SK-N-SH (cell line): Measurements from ENCODE around the gene IFIT1B. TPM values are rescaled to one million over a fixed set of nuclear protein-coding genes. Genes with fewer than 3 reads are reported as not detected.

ENCODE experiments used
- CTCF ChIA-PET: fragments of 300-600, 350-600 bp; formaldehyde crosslinking; extraction: SDS; loops from one replicate; lab custom pipeline; 2021; lab: Yijun Ruan, JAX
- POLR2A ChIA-PET: fragments of 350-600 bp; sonication (Branson Sonifier 250); formaldehyde crosslinking; extraction: SDS; loops from one replicate; lab custom pipeline; 2020; ENCODE audit warnings: antibody characterized with exemption, inconsistent platforms; lab: Yijun Ruan, JAX
- DNase-seq: peaks from one replicate; pipeline ENCODE4 v3.0.0; 2012
- H2AFZ ChIP-seq: fragments of 200-600 bp; sonication (generic); 2 replicates; pipeline ENCODE4 v1.8.1; 2016; ENCODE audit warnings: antibody characterized with exemption, mild to moderate bottlenecking, low read depth
- H3F3A ChIP-seq: fragments of 200-600 bp; sonication (generic); replicated peaks from 2 replicates; pipeline ENCODE3; 2016; ENCODE audit warnings: antibody characterized with exemption, mild to moderate bottlenecking; ENCODE audit not compliant: insufficient read depth
- H3K27ac ChIP-seq, 2 experiments: fragments of 200-500 bp in 1 of 2; fragments of 200-600 bp in 1 of 2; sonication (Bioruptor generic) in 1 of 2; sonication (generic), shearing (Covaris generic) in 1 of 2; 2 replicates each; pipeline versions ENCODE4 v1.5.1 to v1.6.1; 2014 to 2016; ENCODE audit warnings: low read depth in 2 of 2, inconsistent platforms in 1 of 2, low read length in 1 of 2, mild to moderate bottlenecking in 1 of 2, mixed read lengths in 1 of 2
- H3K27me3 ChIP-seq: fragments of 200-600 bp; sonication (generic), shearing (Covaris generic); 2 replicates; pipeline ENCODE4 v1.6.1; 2016; ENCODE audit warnings: mixed run types; ENCODE audit not compliant: insufficient read depth
- H3K36me3 ChIP-seq, 2 experiments: fragments of 200-500 bp in 1 of 2; fragments of 200-600 bp in 1 of 2; sonication (Bioruptor generic) in 1 of 2; sonication (generic) in 1 of 2; replicated peaks in 1 of 2; 2 replicates each; pipeline versions ENCODE3 to v1.5.1; 2014 to 2016; ENCODE audit warnings: low read length in 1 of 2, mild to moderate bottlenecking in 1 of 2; ENCODE audit not compliant: insufficient read depth in 2 of 2, control insufficient read depth in 1 of 2
- H3K4me1 ChIP-seq, 2 experiments: fragments of 200-500 bp in 1 of 2; fragments of 200-600 bp in 1 of 2; sonication (Bioruptor generic) in 1 of 2; sonication (generic), shearing (Covaris generic) in 1 of 2; 2 replicates each; pipeline versions ENCODE4 v1.5.1 to v1.6.1; 2014 to 2016; ENCODE audit warnings: low read depth in 1 of 2, low read length in 1 of 2, mixed run types in 1 of 2; ENCODE audit not compliant: insufficient read depth in 2 of 2, control insufficient read depth in 1 of 2
- H3K4me2 ChIP-seq: fragments of 200-600 bp; sonication (generic), shearing (Covaris generic); 2 replicates; pipeline ENCODE4 v1.6.1; 2017; ENCODE audit warnings: mixed run types
- H3K4me3 ChIP-seq, 2 experiments: fragments of 200-500 bp in 1 of 2; fragments of 200-600 bp in 1 of 2; sonication (Bioruptor generic) in 1 of 2; sonication (generic), shearing (Covaris generic) in 1 of 2; 2 replicates each; pipeline versions ENCODE4 v1.5.1 to v1.8.1; 2014 to 2016; ENCODE audit warnings: low read depth in 2 of 2, inconsistent platforms in 1 of 2, low read length in 1 of 2, mild to moderate bottlenecking in 1 of 2, mixed read lengths in 1 of 2, moderate library complexity in 1 of 2
- H3K79me2 ChIP-seq: fragments of 200-600 bp; sonication (generic); 2 replicates; pipeline ENCODE4 v1.8.1; 2017; ENCODE audit warnings: mild to moderate bottlenecking; ENCODE audit not compliant: insufficient read depth
- H3K9ac ChIP-seq: fragments of 200-600 bp; sonication (generic); 2 replicates; pipeline ENCODE4 v1.6.1; 2017; ENCODE audit warnings: mixed run types
- H3K9me2 ChIP-seq: fragments of 200-600 bp; sonication (generic); 2 replicates; pipeline ENCODE4 v1.6.1; 2017; ENCODE audit warnings: mixed run types
- H3K9me3 ChIP-seq: fragments of 200-600 bp; sonication (generic); 2 replicates; pipeline ENCODE4 v1.6.1; 2017; ENCODE audit warnings: mixed run types, mild to moderate bottlenecking, moderate library complexity
- H4K20me1 ChIP-seq: fragments of 200-600 bp; sonication (generic); 2 replicates; pipeline ENCODE4 v1.6.1; 2017; ENCODE audit warnings: mild to moderate bottlenecking, mixed run types; ENCODE audit not compliant: insufficient read depth
- CHD2 ChIP-seq: fragments of 150-350 bp; IDR thresholded peaks from 2 replicates; pipeline ENCODE4 v1.6.1; 2018; ENCODE audit warnings: low read length; ENCODE audit not compliant: partially characterized antibody
- CTCF ChIP-seq: fragments of 200-600 bp; sonication (generic); IDR thresholded peaks from 2 replicates; pipeline ENCODE4 v1.6.1; 2017; ENCODE audit warnings: antibody characterized with exemption, mild to moderate bottlenecking, moderate library complexity
- EP300 ChIP-seq, 2 experiments: IDR thresholded peaks; 2 replicates each; pipeline versions ENCODE4 v1.4.0 to v1.6.1; 2012; ENCODE audit warnings: borderline replicate concordance in 1 of 2, low read depth in 1 of 2, low read length in 1 of 2
- EZH2phosphoT487 ChIP-seq: fragments of 200-600 bp; sonication (generic); IDR thresholded peaks from 2 replicates; pipeline ENCODE4 v1.6.1; 2017; ENCODE audit warnings: low read depth, mixed run types, mild to moderate bottlenecking, antibody characterized with exemption, moderate library complexity, borderline replicate concordance
- FOSL2 ChIP-seq: IDR thresholded peaks from 2 replicates; pipeline ENCODE4 v1.4.0; 2012; ENCODE audit warnings: low read depth, mild to moderate bottlenecking, moderate library complexity, borderline replicate concordance
- FOXJ3 ChIP-seq: sonication (generic); formaldehyde crosslinking; IDR thresholded peaks from 2 replicates; pipeline ENCODE4 v1.5.1; 2020; ENCODE audit warnings: mild to moderate bottlenecking, missing genetic modification reagents
- GATA2 ChIP-seq: sonication (generic); formaldehyde crosslinking; IDR thresholded peaks from 2 replicates; pipeline ENCODE4 v1.5.0; 2020; ENCODE audit warnings: mild to moderate bottlenecking, missing genetic modification reagents
- IRF3 ChIP-seq: fragments of 150-350 bp; IDR thresholded peaks from 2 replicates; pipeline ENCODE4 v1.6.1; 2016; ENCODE audit warnings: mild to moderate bottlenecking, low read depth, low read length
- JUND ChIP-seq: IDR thresholded peaks from 2 replicates; pipeline ENCODE4 v1.4.0; 2012
- MAX ChIP-seq: IDR thresholded peaks from 2 replicates; pipeline ENCODE4 v1.4.0; 2012; ENCODE audit warnings: low read depth
- MEF2A ChIP-seq: IDR thresholded peaks from 2 replicates; pipeline ENCODE4 v1.4.0; 2012; ENCODE audit warnings: low read depth, borderline replicate concordance
- NFIC ChIP-seq: IDR thresholded peaks from 2 replicates; pipeline ENCODE4 v1.4.0; 2012; ENCODE audit warnings: borderline replicate concordance
- NRF1 ChIP-seq: IDR thresholded peaks from 2 replicates; pipeline ENCODE4 v1.6.1; 2012; ENCODE audit warnings: low read depth, mild to moderate bottlenecking, low read length
- PBX3 ChIP-seq: IDR thresholded peaks from 2 replicates; pipeline ENCODE4; 2012
- RAD21 ChIP-seq: IDR thresholded peaks from 2 replicates; pipeline ENCODE4 v1.6.1; 2012; ENCODE audit warnings: mild to moderate bottlenecking, low read length
- RFX5 ChIP-seq: IDR thresholded peaks from 2 replicates; pipeline ENCODE4 v1.6.1; 2012; ENCODE audit warnings: mild to moderate bottlenecking, improper control_type of control experiment, low read length
- SIN3A ChIP-seq: IDR thresholded peaks from 2 replicates; pipeline ENCODE4 v1.6.1; 2012; ENCODE audit warnings: low read depth, mild to moderate bottlenecking, low read length, moderate library complexity, borderline replicate concordance
- SMC3 ChIP-seq: IDR thresholded peaks from 2 replicates; pipeline ENCODE4 v1.6.1; 2012; ENCODE audit warnings: low read depth, low read length, improper control_type of control experiment
- TAF1 ChIP-seq: IDR thresholded peaks from 2 replicates; pipeline ENCODE4 v1.6.1; 2012; ENCODE audit warnings: low read depth, mild to moderate bottlenecking, low read length, moderate library complexity, borderline replicate concordance
- TCF12 ChIP-seq: IDR thresholded peaks from 2 replicates; pipeline ENCODE4 v1.4.0; 2012
- USF1 ChIP-seq: IDR thresholded peaks from 2 replicates; pipeline ENCODE4 v1.4.0; 2012; ENCODE audit warnings: low read depth, borderline replicate concordance
- USF2 ChIP-seq: fragments of 150-350 bp; IDR thresholded peaks from 2 replicates; pipeline ENCODE4 v1.6.1; 2017; ENCODE audit warnings: antibody characterized with exemption, low read length, low read depth, borderline replicate concordance
- WGBS: methylation state at CpG from one replicate; pipeline ENCODE4 v1.1.6; 2017; ENCODE audit warnings: low lambda C conversion rate; 5-methylcytosine and 5-hydroxymethylcytosine counted together
- polyA plus RNA-seq, 3 experiments: library from polyadenylated mRNA; depleted of rRNA; stranded (reverse); fragments of >200 nt; gene quantifications; 2 replicates each; pipeline ENCODE4 v1.2.3, GENCODE V29; 2012

Gene IFIT1B
- polyA plus RNA-seq, 1 of the 3 experiments (the other 2 are of a cell fraction), result 0.03 TPM

GRCh38 chr10:89348481-89348880, 29.4 kb upstream of the IFIT1B start:
- DNase-seq, result no peak
- H3K4me3 ChIP-seq, result no peak overlapping the region
- TF ChIP-seq JUND (no peak), MEF2A (no peak), RFX5 (no peak), GATA2 (CRISPR knock-in tag) (no peak), NFIC (no peak), USF1 (no peak), IRF3 (no peak), SMC3 (no peak), EP300 (IDR thresholded peaks at IDR 0.05; ENCODE audit: borderline replicate concordance in 1 of 2, low read depth in 1 of 2, low read length in 1 of 2) (no peak), CHD2 (no peak), FOXJ3 (no peak), PBX3 (no peak), FOSL2 (no peak), MAX (no peak), EZH2phosphoT487 (no peak), NRF1 (no peak)
- TF ChIP-seq, all 33 proteins: peak for 0
- CTCF ChIA-PET, result interaction anchor here (1.0 kb wide), 1 partner anchor 9 kb away, joined by 3 read pairs; no protein-coding TSS in a partner anchor
- POLR2A ChIA-PET, result no interaction called here
- Histone ChIP-seq H3K4me2 (no peak overlapping the region), H3K27me3 (no peaks in the 10 kb centered on the region), H3K4me1 (peaks cover 2 to 40% of the 10 kb centered on the region in 2 experiments; a peak in 3 of 4 replicates), H3F3A (peaks cover 20% of the 10 kb centered on the region), H3K9ac (no peak overlapping the region), H3K36me3 (no peaks in the 10 kb centered on the region), H3K9me3 (no peaks in the 10 kb centered on the region), H3K9me2 (no peaks in the 10 kb centered on the region), H2AFZ (no peak overlapping the region), H3K27ac (no peak overlapping the region), H4K20me1 (no peaks in the 10 kb centered on the region), H3K79me2 (no peaks in the 10 kb centered on the region)
- WGBS, result 97% methylated on average over 5 of the region's 5 CpGs

- Histone ChIP-seq H3K4me2 (no peak overlapping the region), H3F3A (peaks cover 18% of the 10 kb centered on the region), H3K36me3 (no peaks in the 10 kb centered on the region), H3K4me1 (peaks cover 0 to 40% of the 10 kb centered on the region in 2 experiments; a peak in 3 of 4 replicates), H3K4me3 (no peak overlapping the region), H3K9ac (no peak overlapping the region), H3K79me2 (no peaks in the 10 kb centered on the region), H3K27ac (no peak overlapping the region), H3K9me2 (no peaks in the 10 kb centered on the region), H4K20me1 (no peaks in the 10 kb centered on the region), H3K9me3 (no peaks in the 10 kb centered on the region), H3K27me3 (no peaks in the 10 kb centered on the region), H2AFZ (no peak overlapping the region)
- 82% methylated on average over 2 of the region's 2 CpGs for WGBS
- CTCF ChIA-PET, result interaction anchor here (1.0 kb wide), 1 partner anchor 10 kb away, joined by 3 read pairs; no protein-coding TSS in a partner anchor
- POLR2A ChIA-PET, result no interaction called here
- no peak for DNase-seq
- TF ChIP-seq GATA2 (CRISPR knock-in tag), result no peak
- no peak for TF ChIP-seq RAD21
- TF ChIP-seq MAX, result no peak
- no peak for TF ChIP-seq USF1
- TF ChIP-seq SIN3A, result no peak
- TF ChIP-seq TAF1, result no peak
- no peak for TF ChIP-seq EZH2phosphoT487
- TF ChIP-seq USF2, result no peak
- TF ChIP-seq TCF12, result no peak
- TF ChIP-seq CHD2, result no peak
- no peak for TF ChIP-seq JUND
- no peak for TF ChIP-seq CTCF
Measured at GRCh38 chr10:89348975-89349374, 28.9 kb upstream of the IFIT1B start.
